IMR-90 (cell line): Measurements from ENCODE around the gene TRIM49D1. TPM values are rescaled to one million over a fixed set of nuclear protein-coding genes. Genes with fewer than 3 reads are reported as not detected.
"Not testable (repeated sequence)": the region's sequence is repeated elsewhere in the genome, so short reads cannot be mapped to it uniquely, and the experiment has no call there.

ENCODE experiments used
- ATAC-seq: fragments of 200-7000 bp; cut with Tn5 transposase; 2 replicates; pipeline ENCODE4 v1.9.1; 2020; ENCODE audit warnings: low read depth, mild to moderate bottlenecking, moderate library complexity
- BruUV-seq: library from RNA; stranded (reverse); fragments of 400-500 nt; replicated peaks from 2 replicates; lab custom pipeline; 2021; lab: Mats Ljungman, UMichigan
- CTCF ChIA-PET: fragments of 300-600 bp; formaldehyde crosslinking; extraction: SDS; loops from one replicate; lab custom pipeline; 2021; ENCODE audit warnings: antibody characterized with exemption; lab: Yijun Ruan, JAX
- POLR2A ChIA-PET: fragments of 300-600 bp; sonication (Branson Sonifier 250); formaldehyde crosslinking; loops from one replicate; lab custom pipeline; 2022; ENCODE audit warnings: antibody characterized with exemption; ENCODE audit not compliant: unreplicated experiment; lab: Charles Lee
- DNase-seq: peaks from one replicate; pipeline ENCODE4 v3.0.0; 2013
- H2AFZ ChIP-seq: replicated peaks from 2 replicates; pipeline ENCODE3; 2013; ENCODE audit warnings: low read length, mild to moderate bottlenecking; ENCODE audit not compliant: poor library complexity
- H2AK5ac ChIP-seq: 2 replicates; pipeline ENCODE4 v1.6.1; 2013; ENCODE audit warnings: low read depth, low read length, inconsistent platforms
- H2AK9ac ChIP-seq: replicated peaks from 2 replicates; pipeline ENCODE3; 2013; ENCODE audit warnings: mild to moderate bottlenecking, low read depth, low read length, moderate library complexity; ENCODE audit not compliant: poor library complexity
- H2BK120ac ChIP-seq: 2 replicates; pipeline ENCODE4 v1.6.1; 2013; ENCODE audit warnings: low read depth, low read length, inconsistent platforms
- H2BK15ac ChIP-seq: 3 replicates; pipeline ENCODE4 v1.6.1; 2013; ENCODE audit warnings: low read depth, low read length, inconsistent platforms
- H2BK20ac ChIP-seq: 2 replicates; pipeline ENCODE4 v1.6.1; 2013; ENCODE audit warnings: low read depth, mild to moderate bottlenecking, inconsistent platforms, low read length, moderate library complexity
- H2BK5ac ChIP-seq: 2 replicates; pipeline ENCODE4 v1.6.1; 2013; ENCODE audit warnings: mild to moderate bottlenecking, low read depth, low read length, inconsistent platforms; ENCODE audit not compliant: poor library complexity, severe bottlenecking
- H3K14ac ChIP-seq: replicated peaks from 2 replicates; pipeline ENCODE4 v1.6.1; 2013; ENCODE audit warnings: low read depth, low read length, inconsistent platforms
- H3K18ac ChIP-seq: 2 replicates; pipeline ENCODE4 v1.6.1; 2013; ENCODE audit warnings: low read depth, low read length, control low read depth
- H3K23ac ChIP-seq: 2 replicates; pipeline ENCODE4 v1.6.1; 2013; ENCODE audit warnings: low read depth, low read length, inconsistent platforms
- H3K27ac ChIP-seq: 2 replicates; pipeline ENCODE4 v1.5.1; 2013; ENCODE audit warnings: mild to moderate bottlenecking, control low read depth, low read length; ENCODE audit not compliant: insufficient read depth
- H3K27me3 ChIP-seq: 2 replicates; pipeline ENCODE4 v1.6.1; 2013; ENCODE audit warnings: low read length; ENCODE audit not compliant: control insufficient read depth, insufficient read depth
- H3K36me3 ChIP-seq: 2 replicates; pipeline ENCODE4 v1.6.1; 2013; ENCODE audit warnings: low read length, mixed read lengths; ENCODE audit not compliant: control insufficient read depth, insufficient read depth
- H3K4ac ChIP-seq: 2 replicates; pipeline ENCODE4 v1.6.1; 2013; ENCODE audit warnings: low read depth, low read length, inconsistent platforms
- H3K4me1 ChIP-seq: 2 replicates; pipeline ENCODE4 v1.6.1; 2013; ENCODE audit warnings: low read length, mixed read lengths; ENCODE audit not compliant: control insufficient read depth, insufficient read depth
- H3K4me2 ChIP-seq: 2 replicates; pipeline ENCODE4 v1.6.1; 2013; ENCODE audit warnings: low read depth, mild to moderate bottlenecking, control low read depth, low read length, moderate library complexity
- H3K4me3 ChIP-seq: 2 replicates; pipeline ENCODE4 v1.5.1; 2013; ENCODE audit warnings: low read depth, mild to moderate bottlenecking, control low read depth, low read length, moderate library complexity; ENCODE audit not compliant: insufficient read depth
- H3K56ac ChIP-seq: 2 replicates; pipeline ENCODE4 v1.6.1; 2013; ENCODE audit warnings: low read length, inconsistent platforms; ENCODE audit not compliant: insufficient read depth; ENCODE audit errors: extremely low read depth
- H3K79me1 ChIP-seq, 2 experiments: 2 replicates each; pipeline ENCODE4 v1.6.1; 2013; ENCODE audit warnings: low read length in 2 of 2, inconsistent platforms in 1 of 2, low read depth in 1 of 2
- H3K9ac ChIP-seq: 2 replicates; pipeline ENCODE4 v1.6.1; 2013; ENCODE audit warnings: low read depth, low read length, control low read depth
- H3K9me1 ChIP-seq: 2 replicates; pipeline ENCODE4 v1.6.1; 2013; ENCODE audit warnings: low read length, inconsistent platforms; ENCODE audit not compliant: insufficient read depth
- H3K9me3 ChIP-seq: 2 replicates; pipeline ENCODE4 v1.6.1; 2013; ENCODE audit warnings: low read length; ENCODE audit not compliant: control insufficient read depth, insufficient read depth
- H4K20me1 ChIP-seq: 2 replicates; pipeline ENCODE4 v1.6.1; 2013; ENCODE audit warnings: low read length, inconsistent platforms; ENCODE audit not compliant: insufficient read depth
- H4K5ac ChIP-seq: 2 replicates; pipeline ENCODE4 v1.6.1; 2013; ENCODE audit warnings: mild to moderate bottlenecking, low read depth, low read length, control low read depth
- H4K8ac ChIP-seq, 2 experiments: 2 replicates each; pipeline ENCODE4 v1.6.1; 2013; ENCODE audit warnings: low read depth in 2 of 2, low read length in 2 of 2, control low read depth in 1 of 2, inconsistent platforms in 1 of 2
- H4K91ac ChIP-seq: 2 replicates; pipeline ENCODE4 v1.6.1; 2013; ENCODE audit warnings: low read depth, low read length, inconsistent platforms; ENCODE audit not compliant: insufficient read depth
- WGBS, 2 experiments: methylation state at CpG; one replicate each; pipeline versions ENCODE4 v1.1.5 to v1.1.7; 2013; ENCODE audit warnings: missing lambda C conversion rate in 2 of 2; ENCODE audit not compliant: insufficient read length in 1 of 2; ENCODE audit errors: extremely low coverage in 2 of 2; 5-methylcytosine and 5-hydroxymethylcytosine counted together
- dilution Hi-C: fragments of 300-500 bp; cut with HindIII; formaldehyde crosslinking; loops from one replicate; pipeline ENCODE4 v1.14.3; 2018; ENCODE audit warnings: low sequenced_read_pairs; ENCODE audit not compliant: unreplicated experiment
- in situ Hi-C: fragments of 300-500 bp; cut with MboI; formaldehyde crosslinking; loops from 3 replicates; pipeline ENCODE4 v1.14.3; 2019; ENCODE audit warnings: low sequenced_read_pairs, inconsistent platforms, mixed read lengths
- intact Hi-C: fragments of 100-400 bp; cut with micrococcal nuclease; formaldehyde crosslinking; loops from 2 replicates; pipeline ENCODE4 v1.10.0; 2022
- polyA plus RNA-seq, 3 experiments: library from polyadenylated mRNA; depleted of rRNA; stranded (reverse); fragments of >200 nt; gene quantifications; 2 replicates each; pipeline ENCODE4 v1.2.3, GENCODE V29; 2012; ENCODE audit warnings: low replicate concordance in 1 of 3
- total RNA-seq: library from RNA; depleted of rRNA; stranded (reverse); fragments of >200 nt; gene quantifications from 2 replicates; pipeline ENCODE4 v1.2.3, GENCODE V29; 2012

TRIM49D1 gene
- total and polyA plus RNA-seq, 2 of the 4 experiments (the other 2 are of a cell fraction), result not detected

- H4K20me1 ChIP-seq, H3K36me3 ChIP-seq, H3K27me3 ChIP-seq, H3K9me3 ChIP-seq, H2AFZ ChIP-seq, H4K91ac ChIP-seq, BruUV-seq, H3K4me1 ChIP-seq, H3K56ac ChIP-seq, dilution Hi-C loops, H2AK5ac ChIP-seq, ATAC-seq, H4K5ac ChIP-seq, H3K9ac ChIP-seq, H3K4me2 ChIP-seq, H2BK5ac ChIP-seq, H3K4ac ChIP-seq, H2BK15ac ChIP-seq, CTCF ChIA-PET, H3K4me3 ChIP-seq, DNase-seq, H3K18ac ChIP-seq, H2BK20ac ChIP-seq, H2AK9ac ChIP-seq, H3K27ac ChIP-seq, H4K8ac ChIP-seq, H3K14ac ChIP-seq, H3K23ac ChIP-seq, intact Hi-C loops, H3K9me1 ChIP-seq, H3K79me1 ChIP-seq, H2BK120ac ChIP-seq, in situ Hi-C loops, POLR2A ChIA-PET: not testable (repeated sequence)
- no CpG with 5 or more reads among the region's 4 CpGs for WGBS, 2 experiments
These were observed 43.7 kb upstream of the TRIM49D1 start, which contains the start of gene TRIM64 for GRCh38 chr11:89965737-89966136. Gene TRIM64, plus strand, starts transcription at chr11:89966037. Its CDS starts 2,467 bp downstream, at chr11:89968504.

- DNase-seq, H3K9ac ChIP-seq, H4K8ac ChIP-seq, H2AK5ac ChIP-seq, in situ Hi-C loops, ATAC-seq, H3K14ac ChIP-seq, CTCF ChIA-PET, intact Hi-C loops, H2AFZ ChIP-seq, H3K9me3 ChIP-seq, H3K4me3 ChIP-seq, H3K27ac ChIP-seq, H4K91ac ChIP-seq, H3K79me1 ChIP-seq, POLR2A ChIA-PET, H2BK20ac ChIP-seq, H3K4ac ChIP-seq, H3K23ac ChIP-seq, H3K36me3 ChIP-seq, H3K9me1 ChIP-seq, H2AK9ac ChIP-seq, dilution Hi-C loops, H3K4me2 ChIP-seq, H3K27me3 ChIP-seq, H3K56ac ChIP-seq, H4K20me1 ChIP-seq, H2BK5ac ChIP-seq, H4K5ac ChIP-seq, H2BK120ac ChIP-seq, BruUV-seq, H2BK15ac ChIP-seq, H3K18ac ChIP-seq, H3K4me1 ChIP-seq: not testable (repeated sequence)
- no CpG with 5 or more reads among the region's 6 CpGs for WGBS, 2 experiments
These were observed 38.8 kb upstream of the TRIM49D1 start for GRCh38 chr11:89960833-89961232.
